Smooth muscle cell (in vitro differentiated cells): ENCODE data around the gene HDAC8. TPM values are rescaled to one million over a fixed set of nuclear protein-coding genes. Genes with fewer than 3 reads are reported as not detected.

Source experiments
- DNase-seq: peaks from one replicate; lab custom pipeline; 2025; ENCODE audit not compliant: unreplicated experiment; lab: John Stamatoyannopoulos, UW
- H2AFZ ChIP-seq: fragments of 200-600 bp; sonication (generic); 2 replicates; pipeline ENCODE4 v1.6.0; 2016; ENCODE audit warnings: antibody characterized with exemption, low read depth, mild to moderate bottlenecking
- H3F3A ChIP-seq: fragments of 200-600 bp; sonication (generic); 2 replicates; pipeline ENCODE4 v1.6.0; 2017; ENCODE audit warnings: antibody characterized with exemption, low read depth
- H3K27ac ChIP-seq: fragments of 200-600 bp; sonication (generic); 2 replicates; pipeline ENCODE4 v1.5.1; 2016; ENCODE audit warnings: low read depth, mild to moderate bottlenecking
- H3K27me3 ChIP-seq: fragments of 200-600 bp; sonication (generic); 2 replicates; pipeline ENCODE4 v1.6.1; 2016; ENCODE audit warnings: low read depth, mild to moderate bottlenecking
- H3K36me3 ChIP-seq: fragments of 200-600 bp; sonication (generic); 2 replicates; pipeline ENCODE4 v1.5.1; 2016; ENCODE audit warnings: low read depth
- H3K4me1 ChIP-seq: fragments of 200-600 bp; sonication (generic); 2 replicates; pipeline ENCODE4 v1.5.1; 2016; ENCODE audit warnings: low read depth
- H3K4me2 ChIP-seq: fragments of 200-600 bp; sonication (generic); 2 replicates; pipeline ENCODE4 v1.6.0; 2016; ENCODE audit warnings: mild to moderate bottlenecking
- H3K4me3 ChIP-seq: fragments of 200-600 bp; sonication (generic); 2 replicates; pipeline ENCODE4 v1.5.1; 2016; ENCODE audit warnings: mild to moderate bottlenecking
- H3K79me2 ChIP-seq: fragments of 200-600 bp; sonication (generic); 2 replicates; pipeline ENCODE4 v1.6.0; 2016; ENCODE audit warnings: low read depth, mild to moderate bottlenecking
- H3K9ac ChIP-seq: fragments of 200-600 bp; sonication (generic); 2 replicates; pipeline ENCODE4 v1.6.0; 2016; ENCODE audit warnings: low read depth
- H3K9me3 ChIP-seq: fragments of 200-600 bp; sonication (generic); replicated peaks from 2 replicates; pipeline ENCODE4 v1.5.1; 2016; ENCODE audit warnings: low read depth
- H4K20me1 ChIP-seq: fragments of 200-600 bp; sonication (generic); 2 replicates; pipeline ENCODE4 v1.6.0; 2016; ENCODE audit warnings: low read depth
- WGBS: methylation state at CpG from one replicate; pipeline ENCODE4 v1.1.7; 2016; ENCODE audit warnings: low lambda C conversion rate; 5-methylcytosine and 5-hydroxymethylcytosine counted together
- polyA plus RNA-seq: library from polyadenylated mRNA; unstranded; fragments of >200 nt; fragmentation: Nextera tagmentation; extraction: Ambion mirVana; gene quantifications from 2 replicates; pipeline ENCODE4 v1.2.1, GENCODE V29; 2016
- total RNA-seq: library from RNA; depleted of rRNA; stranded (reverse); fragments of >200 nt; gene quantifications from 2 replicates; pipeline ENCODE4 v1.2.3, GENCODE V29; 2014
- TF ChIP-seq, protein P1 (sequence below): fragments of 200-600 bp; sonication (generic); IDR thresholded peaks from 2 replicates; pipeline ENCODE4 v1.5.1; 2017; ENCODE audit warnings: borderline replicate concordance, mild to moderate bottlenecking, antibody characterized with exemption; ENCODE audit not compliant: insufficient read depth, poor library complexity, severe bottlenecking

HDAC8 gene
- total and polyA plus RNA-seq, 2 experiments from 2014 or later: 23.1 to 40.7 TPM

DNA sequence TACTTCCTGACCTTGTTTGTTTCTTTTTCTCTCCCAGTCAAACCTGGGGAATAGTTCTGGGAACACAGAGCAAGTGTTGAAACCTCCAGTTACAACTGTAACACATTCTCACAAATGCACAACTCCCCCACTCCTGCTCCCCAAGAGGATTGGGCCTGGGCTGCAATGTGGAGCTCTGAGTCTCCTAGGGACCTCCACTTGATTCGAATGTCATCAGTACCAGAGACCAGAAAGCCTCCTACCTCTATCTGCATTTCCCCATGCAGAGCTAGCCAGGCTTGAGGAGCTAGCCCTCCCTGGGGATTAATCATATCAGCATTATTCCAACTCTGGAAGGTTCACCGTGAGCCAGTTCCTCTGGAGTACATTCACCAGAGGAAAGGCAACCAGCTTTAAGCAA is 225.3 kb downstream of the HDAC8 start:
- TF ChIP-seq, protein P1, sequence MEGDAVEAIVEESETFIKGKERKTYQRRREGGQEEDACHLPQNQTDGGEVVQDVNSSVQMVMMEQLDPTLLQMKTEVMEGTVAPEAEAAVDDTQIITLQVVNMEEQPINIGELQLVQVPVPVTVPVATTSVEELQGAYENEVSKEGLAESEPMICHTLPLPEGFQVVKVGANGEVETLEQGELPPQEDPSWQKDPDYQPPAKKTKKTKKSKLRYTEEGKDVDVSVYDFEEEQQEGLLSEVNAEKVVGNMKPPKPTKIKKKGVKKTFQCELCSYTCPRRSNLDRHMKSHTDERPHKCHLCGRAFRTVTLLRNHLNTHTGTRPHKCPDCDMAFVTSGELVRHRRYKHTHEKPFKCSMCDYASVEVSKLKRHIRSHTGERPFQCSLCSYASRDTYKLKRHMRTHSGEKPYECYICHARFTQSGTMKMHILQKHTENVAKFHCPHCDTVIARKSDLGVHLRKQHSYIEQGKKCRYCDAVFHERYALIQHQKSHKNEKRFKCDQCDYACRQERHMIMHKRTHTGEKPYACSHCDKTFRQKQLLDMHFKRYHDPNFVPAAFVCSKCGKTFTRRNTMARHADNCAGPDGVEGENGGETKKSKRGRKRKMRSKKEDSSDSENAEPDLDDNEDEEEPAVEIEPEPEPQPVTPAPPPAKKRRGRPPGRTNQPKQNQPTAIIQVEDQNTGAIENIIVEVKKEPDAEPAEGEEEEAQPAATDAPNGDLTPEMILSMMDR: no peak
- WGBS: 70% methylated on average over 2 of the region's 2 CpGs
- no peak for DNase-seq

DNA sequence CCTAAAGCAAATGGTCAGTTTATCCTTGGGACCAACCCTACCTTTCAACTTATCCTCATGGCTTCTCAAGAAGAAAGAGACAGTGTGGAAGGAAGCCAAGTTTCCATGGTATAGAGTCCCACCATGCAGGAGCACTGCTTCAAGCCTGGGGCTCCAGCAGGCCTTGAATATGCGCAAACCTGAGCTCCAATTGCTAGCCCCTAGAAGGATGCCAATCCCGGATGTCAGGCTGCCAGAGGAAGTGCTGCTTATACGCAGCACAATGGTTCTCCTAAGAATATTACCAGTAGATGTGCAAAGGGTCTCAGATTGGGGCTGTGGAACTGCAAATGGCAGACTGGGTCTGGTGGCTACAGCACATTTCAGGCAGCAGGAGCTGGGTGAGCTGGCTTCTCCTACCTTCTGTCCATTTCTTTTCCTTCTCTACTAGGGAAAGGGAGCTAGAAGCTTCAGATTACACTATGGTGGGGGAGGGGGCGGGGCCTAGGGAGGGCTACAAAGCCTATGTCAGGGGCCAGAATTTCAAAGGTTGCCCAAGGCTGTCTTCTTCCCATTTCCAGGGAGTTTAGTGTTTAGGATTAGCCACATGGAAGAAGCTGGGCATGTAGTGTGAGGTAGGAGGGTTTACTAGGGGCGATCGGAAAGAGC is 226.2 kb downstream of the HDAC8 start:
- Histone ChIP-seq H2AFZ (no peak overlapping the region), H3K9ac (no peak overlapping the region), H3K79me2 (no peaks in the 10 kb centered on the region), H3K27me3 (no peaks in the 10 kb centered on the region), H4K20me1 (no peaks in the 10 kb centered on the region), H3K9me3 (no peaks in the 10 kb centered on the region), H3K36me3 (no peaks in the 10 kb centered on the region), H3K4me1 (no peaks in the 10 kb centered on the region), H3K4me2 (no peak overlapping the region), H3K4me3 (no peak overlapping the region), H3K27ac (no peak overlapping the region), H3F3A (no peaks in the 10 kb centered on the region)
- TF ChIP-seq, protein P1: no peak
- WGBS: 74% methylated on average over 6 of the region's 6 CpGs
- DNase-seq: no peak

More for the DNA sequence above, 225.3 kb downstream of the HDAC8 start:
- no peaks in the 10 kb centered on the region for H4K20me1 ChIP-seq
- no peaks in the 10 kb centered on the region for H3F3A ChIP-seq
- H3K79me2 ChIP-seq: no peaks in the 10 kb centered on the region
- no peak overlapping the region for H3K4me2 ChIP-seq
- H3K27ac ChIP-seq: no peak overlapping the region
- no peaks in the 10 kb centered on the region for H3K27me3 ChIP-seq
- no peak overlapping the region for H3K4me3 ChIP-seq
- H3K9me3 ChIP-seq: no peaks in the 10 kb centered on the region
- H3K36me3 ChIP-seq: no peaks in the 10 kb centered on the region
- no peaks in the 10 kb centered on the region for H3K4me1 ChIP-seq
- no peak overlapping the region for H3K9ac ChIP-seq
- H2AFZ ChIP-seq: no peak overlapping the region

DNA sequence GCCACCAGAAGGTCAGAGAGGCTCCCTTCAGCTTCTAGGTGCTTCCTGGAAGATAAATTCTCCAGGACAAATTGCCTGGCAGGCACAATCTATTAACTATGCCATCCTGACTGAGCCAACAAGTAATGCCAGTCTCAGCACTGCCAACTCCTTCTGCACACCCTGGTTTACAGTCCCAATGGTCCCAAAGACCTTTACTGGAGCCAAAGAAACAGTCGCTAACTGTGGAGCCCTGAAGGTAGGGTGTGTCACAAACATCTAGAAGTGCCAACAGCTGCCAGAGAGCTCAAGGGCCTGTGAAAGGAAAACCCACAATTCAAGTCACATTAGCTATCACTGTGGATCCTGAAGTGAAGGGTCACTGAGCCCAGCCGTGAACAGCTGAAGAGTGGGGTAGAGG is 232.0 kb downstream of the HDAC8 start:
- Histone ChIP-seq H3K9me3 (no peaks in the 10 kb centered on the region), H3K9ac (no peak overlapping the region), H3K27ac (no peak overlapping the region), H3K4me2 (no peak overlapping the region), H3K27me3 (no peaks in the 10 kb centered on the region), H3K79me2 (no peaks in the 10 kb centered on the region), H3F3A (no peaks in the 10 kb centered on the region), H3K4me1 (no peaks in the 10 kb centered on the region), H3K4me3 (no peak overlapping the region), H2AFZ (no peak overlapping the region), H4K20me1 (no peaks in the 10 kb centered on the region), H3K36me3 (no peaks in the 10 kb centered on the region)
- TF ChIP-seq, protein P1: no peak
- WGBS: 70% methylated on average over 2 of the region's 2 CpGs
- DNase-seq: no peak

DNA sequence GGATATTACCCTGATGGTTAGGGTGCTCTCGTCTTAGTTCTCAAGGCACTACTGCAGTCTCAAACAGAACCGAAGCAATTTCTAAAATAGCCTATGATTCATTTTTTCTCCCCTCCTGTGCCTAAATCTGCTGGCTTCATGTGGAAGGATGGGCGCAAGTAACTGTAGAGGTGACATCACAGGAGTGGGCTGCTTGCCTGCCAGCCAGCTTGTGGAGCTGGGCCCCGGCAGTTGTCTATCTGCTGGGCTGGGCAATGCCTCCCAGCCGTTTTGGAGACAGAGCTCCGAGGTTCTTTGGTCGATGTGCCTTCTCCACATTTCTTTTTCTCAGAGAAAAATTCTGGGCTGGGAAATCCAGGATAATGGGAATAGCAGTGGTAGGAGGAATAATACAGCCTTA is 232.6 kb downstream of the HDAC8 start:
- H3K4me2 ChIP-seq: no peak overlapping the region
- no peaks in the 10 kb centered on the region for H3K9me3 ChIP-seq
- no peaks in the 10 kb centered on the region for H3K79me2 ChIP-seq
- no peaks in the 10 kb centered on the region for H3K36me3 ChIP-seq
- H3K27me3 ChIP-seq: no peaks in the 10 kb centered on the region
- no peak overlapping the region for H3K9ac ChIP-seq
- TF ChIP-seq, protein P1: no peak
- H4K20me1 ChIP-seq: no peaks in the 10 kb centered on the region
- H2AFZ ChIP-seq: no peak overlapping the region
- no peaks in the 10 kb centered on the region for H3K4me1 ChIP-seq
- H3K4me3 ChIP-seq: no peak overlapping the region
- H3K27ac ChIP-seq: no peak overlapping the region
- WGBS: 89% methylated on average over 7 of the region's 7 CpGs
- H3F3A ChIP-seq: no peaks in the 10 kb centered on the region
- DNase-seq: no peak
